Neutrophil (primary cell): ENCODE data around the gene GPS1.

ENCODE experiments used
- H3K27ac ChIP-seq: fragments of 200-600 bp; sonication (generic); 2 replicates; pipeline ENCODE4 v1.5.1; 2016; ENCODE audit warnings: mild to moderate bottlenecking, moderate library complexity
- H3K27me3 ChIP-seq: fragments of 200-600 bp; sonication (generic); 2 replicates; pipeline ENCODE4 v1.6.0; 2016; ENCODE audit warnings: mild to moderate bottlenecking
- H3K36me3 ChIP-seq: fragments of 200-600 bp; sonication (generic); 2 replicates; pipeline ENCODE4 v1.5.1; 2017
- H3K4me1 ChIP-seq, 2 experiments: fragments of 200-600 bp in 1 of 2; sonication (generic) in 1 of 2; 1 replicate in 1 of 2; 2 replicates in 1 of 2; pipeline versions ENCODE4 v1.5.1 to v1.6.1; 2013 to 2016; ENCODE audit warnings: low read depth in 1 of 2, low read length in 1 of 2, mild to moderate bottlenecking in 1 of 2, moderate library complexity in 1 of 2; ENCODE audit not compliant: control insufficient read depth in 1 of 2, insufficient read depth in 1 of 2
- H3K4me3 ChIP-seq, 2 experiments: fragments of 200-600 bp in 1 of 2; sonication (generic) in 1 of 2; 1 replicate in 1 of 2; 2 replicates in 1 of 2; pipeline ENCODE4 v1.5.1; 2013 to 2016; ENCODE audit warnings: low read depth in 1 of 2, low read length in 1 of 2, mild to moderate bottlenecking in 1 of 2, moderate library complexity in 1 of 2
- H3K9me3 ChIP-seq: fragments of 200-600 bp; sonication (generic); 2 replicates; pipeline ENCODE4 v1.5.1; 2016
- TF ChIP-seq, protein P1 (sequence below): fragments of 200-600 bp; sonication (generic); IDR thresholded peaks from 2 replicates; pipeline ENCODE4 v1.5.1; 2016; ENCODE audit warnings: antibody characterized with exemption

GPS1 gene

DNA sequence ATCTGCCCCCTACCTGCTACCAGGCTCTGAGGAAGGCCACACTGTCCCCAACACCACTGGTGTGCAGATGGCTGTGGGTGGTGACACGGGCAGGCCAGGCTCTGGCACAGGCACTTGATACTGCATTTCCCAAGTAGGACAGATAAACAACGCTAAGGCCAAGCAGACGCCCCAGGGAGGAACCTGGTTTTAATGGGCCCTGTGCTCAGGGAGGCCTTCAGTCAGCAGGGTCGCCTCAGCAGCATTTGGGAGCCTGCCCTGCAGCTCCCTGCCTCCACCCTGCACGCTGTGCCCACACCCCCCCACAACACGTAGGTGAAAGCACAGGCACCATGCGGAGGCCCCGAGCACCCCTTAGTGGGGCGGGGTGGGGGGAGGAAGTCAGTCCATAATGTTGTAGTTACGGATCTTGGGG is 49.6 kb downstream of the GPS1 start:
- TF ChIP-seq, protein P1, sequence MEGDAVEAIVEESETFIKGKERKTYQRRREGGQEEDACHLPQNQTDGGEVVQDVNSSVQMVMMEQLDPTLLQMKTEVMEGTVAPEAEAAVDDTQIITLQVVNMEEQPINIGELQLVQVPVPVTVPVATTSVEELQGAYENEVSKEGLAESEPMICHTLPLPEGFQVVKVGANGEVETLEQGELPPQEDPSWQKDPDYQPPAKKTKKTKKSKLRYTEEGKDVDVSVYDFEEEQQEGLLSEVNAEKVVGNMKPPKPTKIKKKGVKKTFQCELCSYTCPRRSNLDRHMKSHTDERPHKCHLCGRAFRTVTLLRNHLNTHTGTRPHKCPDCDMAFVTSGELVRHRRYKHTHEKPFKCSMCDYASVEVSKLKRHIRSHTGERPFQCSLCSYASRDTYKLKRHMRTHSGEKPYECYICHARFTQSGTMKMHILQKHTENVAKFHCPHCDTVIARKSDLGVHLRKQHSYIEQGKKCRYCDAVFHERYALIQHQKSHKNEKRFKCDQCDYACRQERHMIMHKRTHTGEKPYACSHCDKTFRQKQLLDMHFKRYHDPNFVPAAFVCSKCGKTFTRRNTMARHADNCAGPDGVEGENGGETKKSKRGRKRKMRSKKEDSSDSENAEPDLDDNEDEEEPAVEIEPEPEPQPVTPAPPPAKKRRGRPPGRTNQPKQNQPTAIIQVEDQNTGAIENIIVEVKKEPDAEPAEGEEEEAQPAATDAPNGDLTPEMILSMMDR, result no peak
- Histone ChIP-seq H3K4me1 (peaks cover 38 to 54% of the 10 kb centered on the region in 2 experiments), H3K4me3 (no peak overlapping the region), H3K9me3 (no peaks in the 10 kb centered on the region), H3K27me3 (peaks cover 15% of the 10 kb centered on the region), H3K27ac (no peak overlapping the region), H3K36me3 (no peaks in the 10 kb centered on the region)

DNA sequence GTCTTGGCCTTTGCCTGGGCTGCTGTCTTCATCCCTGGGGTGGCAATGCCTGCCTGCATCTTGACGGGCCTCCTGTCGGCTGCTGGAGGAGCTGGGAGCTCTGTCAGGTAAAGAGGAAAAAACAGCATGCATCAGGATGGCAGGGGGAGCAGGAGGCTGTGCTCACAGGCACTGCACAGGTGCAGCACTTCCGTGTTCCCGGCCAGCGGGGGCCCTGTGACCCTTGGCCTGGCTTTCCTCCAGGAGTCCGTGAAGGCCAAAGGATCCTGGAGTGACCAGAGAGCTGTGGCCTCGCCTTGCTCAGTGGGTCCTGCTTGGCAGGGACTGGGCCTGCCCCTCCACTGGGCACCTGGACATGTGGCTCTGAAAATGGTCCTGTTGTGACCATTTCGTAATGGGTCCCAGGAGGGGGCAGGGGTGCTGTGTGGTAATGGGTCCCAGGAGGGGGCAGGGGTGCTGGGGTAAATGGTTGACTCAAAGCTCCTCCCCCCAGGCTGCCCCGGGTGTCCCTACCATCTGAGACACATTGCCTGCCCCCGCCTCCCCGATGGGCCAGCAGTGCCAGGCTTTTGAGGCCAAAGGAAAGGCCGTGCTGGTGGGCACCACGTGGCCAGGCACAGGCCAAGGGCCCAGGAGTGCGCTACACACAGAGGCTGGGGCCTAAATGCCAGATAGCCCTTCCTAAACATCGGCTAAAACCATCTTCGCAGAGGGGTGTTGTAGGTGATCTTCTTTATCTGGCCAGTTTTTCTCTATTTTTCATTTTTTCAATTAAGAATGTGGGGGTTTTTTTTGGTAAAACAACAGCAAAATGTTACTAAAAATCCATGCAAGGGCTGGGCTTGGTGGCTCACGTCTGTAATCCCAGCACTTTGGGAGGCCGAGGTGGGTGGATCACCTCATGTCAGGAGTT is 50.3 kb downstream of the GPS1 start:
- Histone ChIP-seq H3K36me3 (no peaks in the 10 kb centered on the region), H3K27me3 (peaks cover 8% of the 10 kb centered on the region), H3K4me3 (no peak overlapping the region), H3K4me1 (peaks cover 39 to 57% of the 10 kb centered on the region in 2 experiments), H3K27ac (no peak overlapping the region), H3K9me3 (no peaks in the 10 kb centered on the region)
- TF ChIP-seq, protein P1, result no peak

DNA sequence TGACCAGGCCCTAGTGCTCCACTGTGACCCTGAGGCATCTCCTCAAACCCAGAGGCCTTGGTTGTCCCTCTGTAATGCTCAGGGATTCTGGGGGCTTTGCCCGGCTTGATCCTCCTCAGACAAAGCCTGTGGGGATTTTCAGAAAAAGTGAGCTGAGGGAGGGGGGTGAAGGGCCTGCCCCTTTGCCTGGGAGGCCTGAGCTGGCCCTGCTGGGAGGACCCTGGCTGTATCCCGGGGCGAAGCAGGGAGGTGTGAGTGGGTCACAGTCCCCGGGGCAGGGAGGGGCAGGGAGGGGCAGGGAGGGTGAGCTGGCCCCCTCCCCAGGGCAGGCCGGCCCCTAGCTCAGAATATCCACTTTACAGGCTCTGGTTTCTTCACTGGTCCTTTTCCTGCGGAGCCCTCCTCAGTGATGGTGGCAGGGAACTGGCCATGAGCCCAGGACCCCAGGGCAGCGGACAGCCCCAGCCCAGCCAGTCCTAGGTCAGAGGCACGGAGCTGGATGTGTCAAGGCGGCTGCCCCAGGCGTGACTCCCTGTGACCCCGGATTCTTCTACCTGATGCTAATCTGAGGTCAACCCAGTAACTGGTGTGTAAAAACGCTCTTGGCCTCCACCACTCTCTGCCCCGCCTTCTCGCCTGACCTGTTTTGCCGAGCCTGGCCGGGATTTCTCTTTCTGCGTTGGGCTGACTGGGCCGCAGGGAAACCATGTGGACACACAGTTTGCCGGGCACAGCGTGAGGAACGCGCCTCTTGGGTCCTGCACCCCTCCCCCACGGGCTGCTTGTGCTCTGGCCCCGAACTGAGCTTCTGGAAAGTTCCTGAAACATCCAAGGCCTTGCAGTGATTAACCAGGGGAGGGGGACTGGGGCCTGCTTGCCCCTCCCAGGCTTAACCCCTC is 52.1 kb downstream of the GPS1 start:
- H3K36me3 ChIP-seq, result no peaks in the 10 kb centered on the region
- TF ChIP-seq, protein P1, result no peak
- peaks cover 37 to 55% of the 10 kb centered on the region in 2 experiments for H3K4me1 ChIP-seq
- no peaks in the 10 kb centered on the region for H3K27me3 ChIP-seq
- H3K27ac ChIP-seq, result no peak overlapping the region
- H3K4me3 ChIP-seq, result no peak overlapping the region
- H3K9me3 ChIP-seq, result no peaks in the 10 kb centered on the region

DNA sequence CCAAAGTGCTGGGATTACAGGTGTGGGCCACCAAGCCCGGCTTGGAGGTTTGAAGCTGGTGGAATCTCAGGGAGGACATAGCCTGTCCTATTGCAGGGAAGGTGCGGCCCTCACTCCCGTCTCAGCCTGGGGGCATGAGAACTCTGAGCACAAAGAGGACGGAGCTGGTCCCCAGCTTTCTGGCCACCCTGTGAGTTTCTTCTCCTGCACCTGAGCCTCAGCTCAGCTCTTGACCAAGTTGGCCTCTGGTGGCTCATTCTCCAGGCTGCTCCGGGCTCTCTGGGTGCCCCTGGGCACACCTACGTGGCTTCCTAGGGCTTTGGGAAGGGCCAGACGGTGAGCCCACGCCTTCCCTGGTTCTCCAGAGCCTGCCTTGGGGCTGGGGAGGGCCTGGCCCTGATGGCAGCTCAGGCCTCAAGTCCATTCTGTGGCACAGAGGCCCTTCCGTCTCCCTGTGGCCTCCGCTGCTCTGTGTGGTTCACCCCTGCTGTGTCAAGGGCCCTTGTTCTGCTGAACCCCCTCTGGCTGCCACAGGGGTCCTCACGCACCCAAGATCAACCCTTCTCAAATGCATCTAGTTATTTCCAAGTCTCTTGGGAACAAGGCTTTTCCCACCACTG is 53.2 kb downstream of the GPS1 start:
- H3K27me3 ChIP-seq, result no peaks in the 10 kb centered on the region
- peaks cover 26 to 44% of the 10 kb centered on the region in 2 experiments for H3K4me1 ChIP-seq
- H3K4me3 ChIP-seq, result no peak overlapping the region
- TF ChIP-seq, protein P1, result no peak
- H3K36me3 ChIP-seq, result no peaks in the 10 kb centered on the region
- peak overlapping the region; percentile 89 for H3K27ac ChIP-seq
- no peaks in the 10 kb centered on the region for H3K9me3 ChIP-seq

DNA sequence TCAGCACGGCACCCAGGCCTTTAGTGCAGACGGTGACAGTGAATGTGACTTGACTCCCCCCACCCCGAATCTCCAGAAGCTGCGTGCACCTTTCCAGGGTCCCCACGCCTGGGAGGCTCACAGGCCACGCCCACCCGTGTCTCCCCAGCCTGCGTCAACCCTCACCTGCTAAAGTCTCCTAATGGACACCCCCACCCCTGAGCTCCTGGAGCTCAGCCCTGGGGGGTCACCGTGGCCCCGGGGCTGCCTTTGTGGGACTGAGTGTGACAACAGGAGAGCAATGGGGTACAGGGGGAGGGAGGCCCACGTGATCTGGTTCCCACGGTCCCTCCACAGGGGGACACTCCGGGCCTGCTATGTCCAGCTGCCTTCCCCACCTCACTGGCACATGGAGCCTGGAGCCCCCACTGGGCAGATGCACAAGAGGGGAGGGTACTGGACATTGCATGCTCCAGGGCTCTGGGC is 53.8 kb downstream of the GPS1 start:
- H3K27ac ChIP-seq, result peak overlapping the region; percentile 89
- H3K36me3 ChIP-seq, result no peaks in the 10 kb centered on the region
- peaks cover 26 to 39% of the 10 kb centered on the region in 2 experiments for H3K4me1 ChIP-seq
- TF ChIP-seq, protein P1, result no peak
- H3K27me3 ChIP-seq, result no peaks in the 10 kb centered on the region
- no peaks in the 10 kb centered on the region for H3K9me3 ChIP-seq
- peak overlapping the region in 1 of 2 experiments; percentile 62 for H3K4me3 ChIP-seq
